Epithelial cell of umbilical artery (primary cell): ENCODE data around the gene CYP11A1. TPM values are rescaled to one million over a fixed set of nuclear protein-coding genes. Genes with fewer than 3 reads are reported as not detected.

Source experiments
- total RNA-seq: library from RNA; depleted of rRNA; stranded (reverse); fragments of >200 nt; gene quantifications from 2 replicates; pipeline ENCODE4 v1.2.3, GENCODE V29; 2014

The CYP11A1 gene
- not detected in 2 replicates for total RNA-seq

DNA sequence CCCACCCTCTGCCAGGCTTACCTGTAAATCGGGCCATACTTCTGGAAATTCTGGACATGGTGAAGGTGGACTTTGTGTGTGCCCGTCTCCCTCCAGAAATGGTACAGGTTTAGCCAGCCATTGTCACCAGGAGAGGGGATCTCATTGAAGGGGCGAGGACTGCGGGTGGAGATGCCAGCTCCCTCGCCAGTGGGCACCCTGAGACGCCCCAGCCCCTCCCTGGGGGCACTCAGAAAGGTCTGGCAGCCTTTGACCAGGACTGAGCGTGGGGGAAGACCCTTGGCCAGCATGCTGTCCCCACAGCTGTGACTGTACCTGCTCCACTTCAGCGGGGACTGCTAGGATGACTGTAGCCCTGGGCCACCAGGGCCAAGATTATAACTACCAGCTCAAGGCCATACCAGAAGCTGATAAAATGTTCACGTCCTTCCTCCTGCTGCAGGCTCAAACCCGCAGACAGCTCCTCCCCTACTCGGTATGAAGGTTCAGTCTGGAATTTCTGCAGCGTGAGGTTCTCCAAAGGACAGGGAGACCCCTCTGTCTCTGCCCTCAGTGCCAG is at the start of gene CYP11A1:
Gene CYP11A1 (minus strand): TSS at position 351 of the 559 bp plus-strand sequence. CDS start 61 bp downstream, at position 290.

Other genes starting within 250 kb of the CYP11A1 start
- gene ISLR2, start 237.1 kb downstream of the CYP11A1 start, total RNA-seq, result not detected in 2 replicates
- gene ISLR, start 193.9 kb downstream of the CYP11A1 start, total RNA-seq, result under 0.01 and 0.30 TPM in 2 replicates
- 0.32 and 1.5 TPM in 2 replicates for gene STRA6, start 164.9 kb downstream of the CYP11A1 start, total RNA-seq
- gene CCDC33, start 131.3 kb downstream of the CYP11A1 start, total RNA-seq, result not detected in 2 replicates
- 3.0 and 3.2 TPM in 2 replicates for gene SEMA7A, start 66.3 kb upstream of the CYP11A1 start, total RNA-seq
- gene UBL7, start 93.5 kb upstream of the CYP11A1 start, total RNA-seq, result 26.0 and 37.5 TPM in 2 replicates
- 1.3 and 1.8 TPM in 2 replicates for gene ARID3B, start 173.6 kb upstream of the CYP11A1 start, total RNA-seq
- gene CLK3, start 248.2 kb upstream of the CYP11A1 start, total RNA-seq, result 28.6 and 71.9 TPM in 2 replicates